ENCODE results near the gene TSPEAR. TPM values are rescaled to one million over a fixed set of nuclear protein-coding genes. Genes with fewer than 3 reads are reported as not detected.
"Not testable (repeated sequence)": the region's sequence is repeated elsewhere in the genome, so short reads cannot be mapped to it uniquely, and the experiment has no call there.

TSPEAR gene
- total RNA-seq, 1 donor from 2014 or later = 0.15 TPM

- peaks cover 2% of the 10 kb centered on the region for H3K36me3 Mint-ChIP-seq (ENCODE audit: low read depth)
- no peak overlapping the region for H3K4me3 Mint-ChIP-seq (ENCODE audit: unreplicated experiment)
- H3K27me3 Mint-ChIP-seq (ENCODE audit: low read depth) = peaks cover 64% of the 10 kb centered on the region
Measured at GRCh38 chr21:44593598-44594405, 117.6 kb downstream of the TSPEAR start.

GRCh38 chr21:44592446-44593311 is 118.7 kb downstream of the TSPEAR start, which contains the start of gene KRTAP10-6:
Gene KRTAP10-6 (minus strand): TSS chr21:44592505. CDS start chr21:44592484, 21 bp downstream.
- Mint-ChIP-seq H3K27ac (ENCODE audit: unreplicated experiment) (no peak within 1 kb of the TSS), H3K36me3 (ENCODE audit: low read depth) (no peaks in the 10 kb centered on the region), H3K4me1 (ENCODE audit: low read depth) (peaks cover 6% of the 10 kb centered on the region), H3K4me3 (ENCODE audit: unreplicated experiment) (no peak within 1 kb of the TSS), H3K27me3 (ENCODE audit: low read depth) (peaks cover 63% of the 10 kb centered on the region), H3K9me3 (ENCODE audit: low read depth) (peaks cover 7% of the 10 kb centered on the region)
- no peak for DNase-seq (ENCODE audit: low spot score)
- TF ChIP-seq CTCF (IDR thresholded peaks at IDR 0.05) = no peak

More at GRCh38 chr21:44593598-44594405, 117.6 kb downstream of the TSPEAR start:
- H3K27ac Mint-ChIP-seq (ENCODE audit: unreplicated experiment) = no peak overlapping the region
- H3K9me3 Mint-ChIP-seq (ENCODE audit: low read depth) = peaks cover 10% of the 10 kb centered on the region
- no peak for DNase-seq (ENCODE audit: low spot score)
- no peak for TF ChIP-seq CTCF (IDR thresholded peaks at IDR 0.05)
- peaks cover 6% of the 10 kb centered on the region for H3K4me1 Mint-ChIP-seq (ENCODE audit: low read depth)

GRCh38 chr21:44591801-44592130 is 119.6 kb downstream of the TSPEAR start:
- H3K36me3 Mint-ChIP-seq (ENCODE audit: low read depth); DNase-seq (ENCODE audit: low spot score); H3K27ac Mint-ChIP-seq (ENCODE audit: unreplicated experiment); H3K4me3 Mint-ChIP-seq (ENCODE audit: unreplicated experiment); H3K4me1 Mint-ChIP-seq (ENCODE audit: low read depth); H3K9me3 Mint-ChIP-seq (ENCODE audit: low read depth): not testable (repeated sequence)
- H3K27me3 Mint-ChIP-seq (ENCODE audit: low read depth) = peaks cover 65% of the 10 kb centered on the region

- H3K4me3 Mint-ChIP-seq (ENCODE audit: unreplicated experiment); DNase-seq (ENCODE audit: low spot score); H3K27ac Mint-ChIP-seq (ENCODE audit: unreplicated experiment); H3K36me3 Mint-ChIP-seq (ENCODE audit: low read depth); H3K4me1 Mint-ChIP-seq (ENCODE audit: low read depth): not testable (repeated sequence)
- Mint-ChIP-seq H3K27me3 (ENCODE audit: low read depth) (peaks cover 66% of the 10 kb centered on the region), H3K9me3 (ENCODE audit: low read depth) (peaks cover 13% of the 10 kb centered on the region)
Measured at GRCh38 chr21:44590897-44591800, 120.2 kb downstream of the TSPEAR start.

- no peak overlapping the region for H3K27ac Mint-ChIP-seq (ENCODE audit: unreplicated experiment)
- no peak overlapping the region for H3K4me3 Mint-ChIP-seq (ENCODE audit: unreplicated experiment)
- no peak for TF ChIP-seq CTCF (IDR thresholded peaks at IDR 0.05)
- DNase-seq (ENCODE audit: low spot score) = no peak
- H3K36me3 Mint-ChIP-seq (ENCODE audit: low read depth) = no peaks in the 10 kb centered on the region
- H3K4me1 Mint-ChIP-seq (ENCODE audit: low read depth) = peaks cover 6% of the 10 kb centered on the region
- peaks cover 17% of the 10 kb centered on the region for H3K9me3 Mint-ChIP-seq (ENCODE audit: low read depth)
- H3K27me3 Mint-ChIP-seq (ENCODE audit: low read depth) = peaks cover 65% of the 10 kb centered on the region
Measured at GRCh38 chr21:44590311-44590721, 121.1 kb downstream of the TSPEAR start.

All from chondrocyte (in vitro differentiated cells).